WTC11 (cell line): ENCODE measurements around the gene KRTAP9-2. TPM values are rescaled to one million over a fixed set of nuclear protein-coding genes. Genes with fewer than 3 reads are reported as not detected.
"Not testable (repeated sequence)": the region's sequence is repeated elsewhere in the genome, so short reads cannot be mapped to it uniquely, and the experiment has no call there.

ENCODE experiments used
- ATAC-seq: fragments of 200-7000 bp; cut with Tn5 transposase; 2 replicates; pipeline ENCODE4 v1.10.0; 2021; ENCODE audit warnings: mild to moderate bottlenecking, moderate library complexity
- CTCF ChIA-PET: fragments of 300-600 bp; sonication (Branson Sonifier 250); formaldehyde crosslinking; loops from one replicate; lab custom pipeline; 2021; ENCODE audit warnings: antibody characterized with exemption; lab: Charles Lee
- POLR2A ChIA-PET: fragments of 350-600 bp; sonication (Branson Sonifier 250); formaldehyde crosslinking; loops from one replicate; lab custom pipeline; 2021; ENCODE audit warnings: antibody characterized with exemption; lab: Charles Lee
- DNase-seq: peaks from one replicate; pipeline ENCODE4 v3.0.0; 2021; ENCODE audit warnings: low spot score
- H3K27ac Mint-ChIP-seq: 2 replicates; pipeline ENCODE4 v1.8.0; 2021; ENCODE audit warnings: mixed read lengths
- H3K27me3 Mint-ChIP-seq: 2 replicates; pipeline ENCODE4 v1.8.0; 2021; ENCODE audit warnings: low read depth, mild to moderate bottlenecking, moderate library complexity, mixed read lengths
- H3K36me3 Mint-ChIP-seq: 2 replicates; pipeline ENCODE4 v1.8.0; 2021; ENCODE audit warnings: mixed read lengths
- H3K4me1 Mint-ChIP-seq: 2 replicates; pipeline ENCODE4 v1.8.0; 2022; ENCODE audit warnings: mixed read lengths
- H3K4me3 Mint-ChIP-seq: 2 replicates; pipeline ENCODE4 v1.8.0; 2021; ENCODE audit warnings: mild to moderate bottlenecking, moderate library complexity, mixed read lengths
- H3K9me3 Mint-ChIP-seq: 2 replicates; pipeline ENCODE4 v1.8.0; 2021; ENCODE audit warnings: mixed read lengths
- AFF4 ChIP-seq: sonication (generic); formaldehyde crosslinking; IDR thresholded peaks from 2 replicates; pipeline ENCODE4 v1.8.1; 2023; ENCODE audit warnings: mild to moderate bottlenecking, missing genetic modification reagents, borderline replicate concordance
- CREM ChIP-seq: sonication (generic); formaldehyde crosslinking; IDR thresholded peaks from 2 replicates; pipeline ENCODE4 v1.8.1; 2022; ENCODE audit warnings: mild to moderate bottlenecking, missing genetic modification reagents, moderate library complexity
- ETV6 ChIP-seq: sonication (generic); formaldehyde crosslinking; IDR thresholded peaks from 2 replicates; pipeline ENCODE4 v1.8.1; 2022; ENCODE audit warnings: mild to moderate bottlenecking, missing genetic modification reagents
- FOXK1 ChIP-seq: sonication (generic); formaldehyde crosslinking; IDR thresholded peaks from 2 replicates; pipeline ENCODE4 v1.8.0; 2022; ENCODE audit warnings: mild to moderate bottlenecking, moderate library complexity, missing genetic modification reagents
- FOXP4 ChIP-seq: sonication (generic); formaldehyde crosslinking; IDR thresholded peaks from 2 replicates; pipeline ENCODE4 v1.8.0; 2022; ENCODE audit warnings: mild to moderate bottlenecking, missing genetic modification reagents
- HMGA2 ChIP-seq: fragments of 250-450 bp; sonication (Bioruptor Pico); IDR thresholded peaks from 2 replicates; pipeline ENCODE4 v1.4.0; 2021; ENCODE audit warnings: mild to moderate bottlenecking, moderate library complexity
- MYBL2 ChIP-seq: sonication (generic); formaldehyde crosslinking; IDR thresholded peaks from 2 replicates; pipeline ENCODE4 v1.8.1; 2023; ENCODE audit warnings: mild to moderate bottlenecking, moderate library complexity, missing genetic modification reagents
- RELA ChIP-seq: sonication (generic); formaldehyde crosslinking; IDR thresholded peaks from 2 replicates; pipeline ENCODE4 v1.8.1; 2022; ENCODE audit warnings: missing genetic modification reagents, mild to moderate bottlenecking, borderline replicate concordance
- TCF7 ChIP-seq: sonication (generic); formaldehyde crosslinking; IDR thresholded peaks from 2 replicates; pipeline ENCODE4 v1.8.0; 2022; ENCODE audit warnings: mild to moderate bottlenecking, low read depth, missing genetic modification reagents, moderate library complexity
- USF1 ChIP-seq: sonication (generic); formaldehyde crosslinking; IDR thresholded peaks from 2 replicates; pipeline ENCODE4 v1.8.0; 2022; ENCODE audit warnings: mild to moderate bottlenecking, missing genetic modification reagents
- USF2 ChIP-seq: sonication (generic); formaldehyde crosslinking; IDR thresholded peaks from 2 replicates; pipeline ENCODE4 v1.8.1; 2023; ENCODE audit warnings: mild to moderate bottlenecking, missing genetic modification reagents, moderate library complexity
- ZBTB43 ChIP-seq: sonication (generic); formaldehyde crosslinking; IDR thresholded peaks from 2 replicates; pipeline ENCODE4 v1.8.1; 2023; ENCODE audit warnings: mild to moderate bottlenecking, missing genetic modification reagents
- ZNF138 ChIP-seq: sonication (generic); formaldehyde crosslinking; conservative IDR thresholded peaks from 2 replicates; pipeline ENCODE4 v1.8.1; 2022; ENCODE audit warnings: mild to moderate bottlenecking, moderate library complexity, missing genetic modification reagents
- ZNF263 ChIP-seq: sonication (generic); formaldehyde crosslinking; IDR thresholded peaks from 2 replicates; pipeline ENCODE4 v1.8.1; 2022; ENCODE audit warnings: low read depth, mild to moderate bottlenecking, moderate library complexity, missing genetic modification reagents
- ZNF281 ChIP-seq: sonication (generic); formaldehyde crosslinking; IDR thresholded peaks from 2 replicates; pipeline ENCODE4 v1.8.0; 2023; ENCODE audit warnings: mild to moderate bottlenecking, missing genetic modification reagents
- ZNF423 ChIP-seq: fragments of 250-450 bp; sonication (Bioruptor Pico); IDR thresholded peaks from 2 replicates; pipeline ENCODE4 v2.1.2; 2022; ENCODE audit warnings: mild to moderate bottlenecking, moderate library complexity
- ZNF512 ChIP-seq: sonication (generic); formaldehyde crosslinking; IDR thresholded peaks from 2 replicates; pipeline ENCODE4 v1.8.1; 2022; ENCODE audit warnings: missing genetic modification reagents, borderline replicate concordance
- total RNA-seq: library from RNA; stranded (reverse); gene quantifications from 3 replicates; pipeline ENCODE4 v1.2.3, GENCODE V29; 2021

The KRTAP9-2 gene
- total RNA-seq, 1 experiment from 2014 or later, result not detected

- H3K9me3 Mint-ChIP-seq, result no peaks in the 10 kb centered on the region
- H3K27me3 Mint-ChIP-seq, result no peaks in the 10 kb centered on the region
- TF ChIP-seq USF2 (CRISPR knock-in tag), result no peak
- TF ChIP-seq ZNF512, result no peak
- no peak for TF ChIP-seq ETV6 (CRISPR knock-in tag)
- TF ChIP-seq AFF4 (CRISPR knock-in tag), result no peak
- TF ChIP-seq TCF7 (CRISPR knock-in tag), result no peak
- TF ChIP-seq MYBL2 (CRISPR knock-in tag), result no peak
- TF ChIP-seq RELA (CRISPR knock-in tag), result no peak
- TF ChIP-seq FOXK1 (CRISPR knock-in tag), result no peak
- no peak for TF ChIP-seq HMGA2 (CRISPR knock-in tag)
- no peak for TF ChIP-seq USF1 (CRISPR knock-in tag)
- no peak for TF ChIP-seq CREM (CRISPR knock-in tag)
- DNase-seq (no peak), ATAC-seq (no peak)
- no peak overlapping the region for H3K4me3 Mint-ChIP-seq
- H3K36me3 Mint-ChIP-seq, result no peaks in the 10 kb centered on the region
- ChIA-PET POLR2A (no interaction called here), CTCF (no interaction called here)
- 0 out of 2 replicates have a peak, but pooled peaks cover 4% of the 10 kb centered on the region for H3K4me1 Mint-ChIP-seq
- no peak overlapping the region for H3K27ac Mint-ChIP-seq
Observed at GRCh38 chr17:41254861-41255260, 28.4 kb downstream of the KRTAP9-2 start.

GRCh38 chr17:41255381-41256290, 29.2 kb downstream of the KRTAP9-2 start, which contains the start of gene KRTAP9-9:
Gene KRTAP9-9 (plus strand): TSS chr17:41255384.
- H3K9me3 Mint-ChIP-seq, H3K27me3 Mint-ChIP-seq, DNase-seq, CTCF ChIA-PET, H3K4me1 Mint-ChIP-seq, H3K36me3 Mint-ChIP-seq, H3K4me3 Mint-ChIP-seq, H3K27ac Mint-ChIP-seq, ATAC-seq, POLR2A ChIA-PET: not testable (repeated sequence)
- TF ChIP-seq ZNF423, result peak; percentile 45

GRCh38 chr17:41256291-41256685, 29.8 kb downstream of the KRTAP9-2 start:
- no peaks in the 10 kb centered on the region for H3K9me3 Mint-ChIP-seq
- no peak overlapping the region for H3K27ac Mint-ChIP-seq
- no peak overlapping the region for H3K4me3 Mint-ChIP-seq
- no peaks in the 10 kb centered on the region for H3K4me1 Mint-ChIP-seq
- POLR2A ChIA-PET, result no interaction called here
- no peaks in the 10 kb centered on the region for H3K36me3 Mint-ChIP-seq
- no peak for DNase-seq
- no peak for ATAC-seq
- no peaks in the 10 kb centered on the region; the same call in 1 of the 2 replicates for H3K27me3 Mint-ChIP-seq
- CTCF ChIA-PET, result no interaction called here
- TF ChIP-seq ZNF138 (no peak), ZBTB43 (CRISPR knock-in tag) (no peak), ZNF263 (CRISPR knock-in tag) (no peak), FOXP4 (CRISPR knock-in tag) (no peak), ZNF281 (no peak)
